HUES48 (cell line): ENCODE data around the gene SCYGR8.

Experiments
- H3K27ac ChIP-seq: one replicate; pipeline ENCODE4 v1.7.0; 2013; ENCODE audit warnings: low read depth, low read length, inconsistent platforms
- H3K27me3 ChIP-seq: 2 replicates; pipeline ENCODE4 v1.6.1; 2013; ENCODE audit warnings: mild to moderate bottlenecking, low read length; ENCODE audit not compliant: control insufficient read depth, insufficient read depth
- H3K36me3 ChIP-seq: 2 replicates; pipeline ENCODE4 v1.6.1; 2013; ENCODE audit warnings: low read length; ENCODE audit not compliant: control insufficient read depth, insufficient read depth
- H3K4me1 ChIP-seq: 2 replicates; pipeline ENCODE4 v1.6.1; 2013; ENCODE audit warnings: mild to moderate bottlenecking, low read length; ENCODE audit not compliant: control insufficient read depth, insufficient read depth
- H3K4me3 ChIP-seq: 2 replicates; pipeline ENCODE4 v1.5.1; 2013; ENCODE audit warnings: mild to moderate bottlenecking, low read depth, low read length
- H3K9ac ChIP-seq: 2 replicates; pipeline ENCODE4 v1.6.1; 2013; ENCODE audit warnings: mild to moderate bottlenecking, low read depth, low read length, moderate library complexity
- H3K9me3 ChIP-seq: 2 replicates; pipeline ENCODE4 v1.6.1; 2013; ENCODE audit warnings: low read length; ENCODE audit not compliant: control insufficient read depth, insufficient read depth

The SCYGR8 gene, protein sequence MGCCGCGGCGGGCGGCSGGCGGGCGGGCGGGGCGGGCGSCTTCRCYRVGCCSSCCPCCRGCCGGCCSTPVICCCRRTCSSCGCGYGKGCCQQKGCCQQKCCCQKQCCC

DNA sequence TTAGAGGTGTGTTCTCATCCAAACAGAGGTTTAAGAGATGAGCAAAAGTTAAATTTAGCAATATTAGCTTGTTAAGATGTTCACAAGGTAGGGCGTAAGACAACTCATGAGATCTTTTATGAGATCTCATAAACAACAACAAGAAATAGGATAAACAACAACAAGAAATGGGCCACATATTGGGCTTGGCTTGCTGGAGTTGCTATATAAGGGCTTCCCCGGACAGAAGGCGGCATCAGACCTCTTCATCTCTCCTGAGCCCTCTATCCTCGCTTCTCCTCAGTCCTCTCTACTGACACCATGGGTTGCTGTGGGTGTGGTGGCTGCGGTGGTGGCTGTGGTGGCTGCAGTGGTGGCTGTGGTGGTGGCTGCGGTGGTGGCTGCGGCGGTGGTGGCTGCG lies at the start of gene SCYGR8:
Gene SCYGR8 (plus strand): TSS at position 301 of the 400 bp plus-strand sequence. CDS start 0 bp downstream, at position 301.
- no peak within 1 kb of the TSS for H3K9ac ChIP-seq
- H3K9me3 ChIP-seq, result no peaks in the 10 kb centered on the region
- no peaks in the 10 kb centered on the region for H3K4me1 ChIP-seq
- no peak within 1 kb of the TSS for H3K4me3 ChIP-seq
- no peaks in the 10 kb centered on the region for H3K36me3 ChIP-seq
- no peak within 1 kb of the TSS for H3K27ac ChIP-seq
- H3K27me3 ChIP-seq, result no peaks in the 10 kb centered on the region

DNA sequence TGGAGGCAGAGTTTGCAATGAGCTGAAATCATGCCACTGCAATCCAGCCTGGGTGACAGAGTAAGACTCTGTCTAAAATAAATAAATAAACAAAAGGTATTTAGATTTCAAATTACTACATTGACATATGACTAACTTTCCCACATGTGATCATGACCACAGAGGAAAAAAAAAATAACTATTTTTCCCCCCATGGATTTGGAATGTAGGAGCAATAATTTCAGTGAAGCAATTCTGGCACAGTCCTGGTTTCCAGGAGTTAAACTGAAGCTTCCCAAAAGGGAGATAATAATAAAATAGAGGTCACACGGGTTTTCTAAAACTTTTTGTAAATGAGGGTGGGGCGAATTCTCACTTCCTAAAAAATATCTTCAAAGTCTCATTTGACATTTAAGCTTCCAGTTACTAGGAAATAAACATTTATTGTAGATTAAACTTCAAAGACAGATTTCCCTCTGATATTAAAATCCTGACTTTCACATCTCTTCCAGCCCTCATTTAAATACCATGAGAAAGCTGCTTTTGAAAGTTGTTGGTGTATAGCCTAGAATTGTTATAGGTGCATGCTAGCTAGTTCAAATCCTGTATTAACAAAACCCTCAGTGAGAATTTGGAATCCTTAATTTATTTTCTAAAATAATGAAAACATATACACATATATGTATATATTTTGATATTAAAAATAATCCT lies 48.6 kb upstream of the SCYGR8 start:
- Histone ChIP-seq H3K27me3 (no peaks in the 10 kb centered on the region), H3K4me1 (no peaks in the 10 kb centered on the region), H3K9ac (no peak overlapping the region), H3K4me3 (no peak overlapping the region), H3K27ac (no peak overlapping the region), H3K9me3 (no peaks in the 10 kb centered on the region), H3K36me3 (no peaks in the 10 kb centered on the region)

DNA sequence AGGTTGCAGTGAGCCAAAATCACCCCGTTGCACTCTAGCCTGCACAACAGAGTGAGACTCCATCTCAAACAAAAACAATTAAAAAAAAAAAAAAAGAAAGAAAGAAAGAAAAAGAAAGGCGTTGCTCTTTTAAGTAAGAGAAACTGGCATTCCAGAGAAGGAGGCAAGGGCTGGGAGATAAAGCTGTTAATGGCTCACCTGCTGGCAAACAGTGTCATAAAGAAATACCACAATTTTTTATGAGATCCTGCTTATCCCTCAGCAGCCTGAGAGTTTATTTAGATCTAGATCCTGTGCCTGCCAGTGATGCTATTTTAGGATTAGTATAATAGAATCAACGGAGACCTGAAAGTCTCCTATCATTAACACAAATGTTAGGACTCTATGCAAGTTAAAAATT lies 44.1 kb upstream of the SCYGR8 start:
- peaks cover 8% of the 10 kb centered on the region; the same call in 1 of the 2 replicates for H3K4me1 ChIP-seq
- H3K9ac ChIP-seq, result no peak overlapping the region
- H3K36me3 ChIP-seq, result no peaks in the 10 kb centered on the region
- no peaks in the 10 kb centered on the region for H3K27me3 ChIP-seq
- H3K4me3 ChIP-seq, result no peak overlapping the region
- H3K27ac ChIP-seq, result no peak overlapping the region
- no peaks in the 10 kb centered on the region for H3K9me3 ChIP-seq

DNA sequence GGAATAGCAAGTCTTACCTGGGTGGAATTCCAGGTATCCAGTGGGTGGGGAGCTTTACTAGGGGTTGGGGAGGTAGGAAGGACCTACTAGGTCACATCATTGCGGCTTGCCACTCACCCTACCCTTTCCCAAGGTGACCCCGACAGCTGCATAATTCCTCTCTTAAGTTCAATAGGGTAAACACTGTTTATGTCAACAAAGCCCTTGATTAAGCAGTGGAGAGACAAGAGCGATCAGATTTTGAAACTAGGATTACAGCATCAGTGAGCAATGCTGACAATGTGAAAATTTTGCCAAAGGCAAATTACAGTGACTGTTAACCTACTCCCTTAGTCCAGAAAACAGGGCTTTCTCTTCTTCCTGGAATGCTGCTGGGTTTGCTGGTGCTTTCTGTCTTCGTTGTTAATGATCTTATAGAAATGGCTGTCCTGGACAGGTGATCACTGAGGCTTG lies 42.4 kb upstream of the SCYGR8 start:
- Histone ChIP-seq H3K4me1 (peaks cover 8% of the 10 kb centered on the region; the same call in 1 of the 2 replicates), H3K4me3 (no peak overlapping the region), H3K27me3 (no peaks in the 10 kb centered on the region)

DNA sequence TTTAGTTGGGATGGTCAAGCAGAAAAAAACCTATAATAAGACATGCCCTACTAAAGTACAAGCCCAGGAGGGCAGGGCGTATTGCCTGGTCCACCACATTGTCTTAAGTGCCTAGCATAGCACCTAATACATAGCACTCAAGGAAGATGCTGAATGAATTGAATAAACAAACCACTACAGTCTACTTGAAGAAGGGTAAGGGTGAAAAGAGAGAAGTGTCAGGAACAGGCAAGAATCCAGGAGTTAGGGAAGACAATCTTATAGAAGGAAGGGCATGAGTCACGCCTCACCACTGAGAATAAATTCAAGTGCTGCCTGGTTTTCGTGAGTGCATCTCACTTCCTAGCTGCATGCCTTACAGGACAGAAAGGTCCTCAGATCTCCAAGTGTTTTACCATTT lies 41.7 kb upstream of the SCYGR8 start:
- no peaks in the 10 kb centered on the region for H3K27me3 ChIP-seq
- H3K36me3 ChIP-seq, result no peaks in the 10 kb centered on the region
- no peak overlapping the region for H3K27ac ChIP-seq
- H3K4me3 ChIP-seq, result no peak overlapping the region
- H3K9ac ChIP-seq, result no peak overlapping the region
- H3K9me3 ChIP-seq, result no peaks in the 10 kb centered on the region
- peaks cover 8% of the 10 kb centered on the region; the same call in 1 of the 2 replicates for H3K4me1 ChIP-seq

More for the DNA sequence above, 42.4 kb upstream of the SCYGR8 start:
- Histone ChIP-seq H3K36me3 (no peaks in the 10 kb centered on the region), H3K27ac (peak overlapping the region; percentile 20), H3K9me3 (no peaks in the 10 kb centered on the region), H3K9ac (no peak overlapping the region)

DNA sequence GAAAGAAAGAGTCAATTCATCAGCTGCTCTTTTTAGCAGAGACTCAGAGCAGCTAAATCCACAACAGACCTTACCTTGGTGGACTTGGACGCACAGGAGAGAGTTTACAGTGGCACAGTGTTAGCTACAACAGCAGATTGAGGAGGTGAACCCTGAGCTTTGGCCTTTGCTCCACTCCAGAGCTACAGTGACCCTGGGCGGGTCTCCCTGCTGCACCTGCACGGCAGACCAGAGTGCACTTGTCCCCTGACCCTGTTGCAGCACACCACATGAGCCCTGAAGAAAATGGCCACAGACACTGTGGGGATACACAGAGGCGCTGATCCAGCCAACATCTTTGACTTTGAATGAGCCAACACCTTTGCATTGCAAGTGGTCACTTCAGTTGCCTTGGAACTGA lies 38.8 kb upstream of the SCYGR8 start:
- no peak overlapping the region for H3K9ac ChIP-seq
- no peak overlapping the region for H3K4me3 ChIP-seq
- peaks cover 8% of the 10 kb centered on the region; the same call in 1 of the 2 replicates for H3K4me1 ChIP-seq
- H3K36me3 ChIP-seq, result no peaks in the 10 kb centered on the region
- H3K9me3 ChIP-seq, result no peaks in the 10 kb centered on the region
- no peaks in the 10 kb centered on the region for H3K27me3 ChIP-seq
- no peak overlapping the region for H3K27ac ChIP-seq

DNA sequence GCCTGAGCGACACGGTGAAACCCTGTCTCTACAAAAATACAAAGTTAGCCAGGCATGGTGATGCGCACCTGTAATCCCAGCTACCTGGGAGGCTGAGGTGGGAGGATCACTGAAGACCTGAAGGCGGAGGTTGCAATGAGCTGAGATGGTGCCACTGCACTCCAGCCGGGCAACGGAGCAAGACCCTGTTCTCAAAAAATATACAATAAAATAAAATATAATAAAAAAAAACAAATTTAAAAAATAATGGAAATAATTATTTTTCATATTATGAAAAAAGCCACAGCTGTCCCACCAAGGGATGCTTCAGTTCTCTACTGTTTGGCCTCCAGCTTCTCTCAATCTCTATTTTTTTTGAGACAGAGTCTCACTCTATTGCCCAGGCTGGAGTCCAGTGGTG lies 38.3 kb upstream of the SCYGR8 start:
- no peak overlapping the region for H3K27ac ChIP-seq

DNA sequence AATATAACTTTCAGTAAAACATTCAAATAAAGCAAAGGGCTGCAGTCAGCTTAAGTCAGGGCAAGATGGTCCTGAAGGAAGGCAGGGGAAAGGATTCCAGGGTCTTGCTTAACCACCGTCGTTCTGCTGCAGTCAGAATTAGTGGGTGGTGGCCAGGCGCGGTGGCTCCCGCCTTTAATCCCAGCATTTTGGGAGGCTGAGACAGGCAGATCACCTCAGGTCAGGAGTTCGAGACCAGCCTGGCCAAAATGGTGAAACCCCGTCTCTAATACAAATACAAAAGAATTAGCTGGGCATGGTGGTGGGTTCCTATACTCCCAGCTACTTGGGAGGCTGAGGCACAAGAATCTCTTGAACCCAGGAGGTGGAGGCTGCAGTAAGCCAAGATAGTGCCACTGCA lies 34.7 kb upstream of the SCYGR8 start:
- no peaks in the 10 kb centered on the region for H3K36me3 ChIP-seq
- H3K9me3 ChIP-seq, result no peaks in the 10 kb centered on the region
- H3K4me1 ChIP-seq, result peaks cover 2% of the 10 kb centered on the region; the same call in 1 of the 2 replicates
- no peak overlapping the region for H3K9ac ChIP-seq
- H3K27ac ChIP-seq, result no peak overlapping the region
- H3K4me3 ChIP-seq, result no peak overlapping the region
- H3K27me3 ChIP-seq, result no peaks in the 10 kb centered on the region

More for the DNA sequence above, 38.3 kb upstream of the SCYGR8 start:
- Histone ChIP-seq H3K27me3 (no peaks in the 10 kb centered on the region), H3K4me3 (no peak overlapping the region), H3K36me3 (no peaks in the 10 kb centered on the region), H3K4me1 (peaks cover 8% of the 10 kb centered on the region; the same call in 1 of the 2 replicates), H3K9me3 (no peaks in the 10 kb centered on the region), H3K9ac (no peak overlapping the region)

DNA sequence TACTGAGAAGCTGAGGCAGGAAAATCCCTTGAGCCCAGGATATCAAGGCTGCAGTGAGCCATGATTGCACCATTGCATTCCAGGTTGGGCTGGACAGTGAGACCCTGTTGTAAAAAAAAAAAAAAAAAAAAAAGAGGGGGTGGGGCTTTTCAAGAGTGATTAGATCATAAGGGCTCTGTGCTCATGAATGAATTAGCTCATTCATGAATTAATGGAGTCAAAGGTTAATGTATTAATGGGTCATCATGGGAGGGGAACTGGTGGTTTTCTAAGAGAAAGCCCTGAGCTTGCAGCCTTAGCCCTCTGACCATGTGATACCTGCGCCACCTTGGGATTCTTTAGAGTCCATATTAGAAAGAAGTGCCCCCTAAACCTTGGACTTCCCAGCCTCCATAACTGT lies 32.4 kb upstream of the SCYGR8 start:
- Histone ChIP-seq H3K27me3 (peaks cover 6% of the 10 kb centered on the region), H3K9ac (no peak overlapping the region), H3K36me3 (no peaks in the 10 kb centered on the region), H3K27ac (no peak overlapping the region), H3K4me1 (peaks cover 18% of the 10 kb centered on the region), H3K4me3 (no peak overlapping the region), H3K9me3 (no peaks in the 10 kb centered on the region)

DNA sequence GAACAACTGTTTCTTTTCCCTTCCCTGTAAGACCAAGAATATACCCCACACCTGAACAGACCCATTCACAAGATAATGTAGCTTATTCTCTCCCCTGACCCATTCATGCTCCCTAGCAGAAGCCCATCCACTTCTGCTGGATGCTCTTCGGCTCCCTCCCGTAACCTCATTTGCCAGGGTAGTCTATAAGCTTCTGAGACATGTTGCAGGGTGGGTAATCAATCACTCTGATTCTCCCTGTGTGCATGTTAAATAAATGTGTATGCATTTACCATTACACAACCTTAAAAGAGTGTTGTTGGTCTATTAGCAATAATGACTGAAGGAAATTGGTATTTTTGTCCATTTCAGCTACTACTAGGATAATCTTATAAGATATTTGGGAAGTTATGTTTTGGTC lies 29.2 kb upstream of the SCYGR8 start:
- no peak overlapping the region for H3K9ac ChIP-seq
- no peaks in the 10 kb centered on the region for H3K9me3 ChIP-seq
- H3K27ac ChIP-seq, result no peak overlapping the region
- H3K4me3 ChIP-seq, result no peak overlapping the region
- H3K4me1 ChIP-seq, result peaks cover 18% of the 10 kb centered on the region
- no peaks in the 10 kb centered on the region for H3K36me3 ChIP-seq
- H3K27me3 ChIP-seq, result peaks cover 6% of the 10 kb centered on the region

DNA sequence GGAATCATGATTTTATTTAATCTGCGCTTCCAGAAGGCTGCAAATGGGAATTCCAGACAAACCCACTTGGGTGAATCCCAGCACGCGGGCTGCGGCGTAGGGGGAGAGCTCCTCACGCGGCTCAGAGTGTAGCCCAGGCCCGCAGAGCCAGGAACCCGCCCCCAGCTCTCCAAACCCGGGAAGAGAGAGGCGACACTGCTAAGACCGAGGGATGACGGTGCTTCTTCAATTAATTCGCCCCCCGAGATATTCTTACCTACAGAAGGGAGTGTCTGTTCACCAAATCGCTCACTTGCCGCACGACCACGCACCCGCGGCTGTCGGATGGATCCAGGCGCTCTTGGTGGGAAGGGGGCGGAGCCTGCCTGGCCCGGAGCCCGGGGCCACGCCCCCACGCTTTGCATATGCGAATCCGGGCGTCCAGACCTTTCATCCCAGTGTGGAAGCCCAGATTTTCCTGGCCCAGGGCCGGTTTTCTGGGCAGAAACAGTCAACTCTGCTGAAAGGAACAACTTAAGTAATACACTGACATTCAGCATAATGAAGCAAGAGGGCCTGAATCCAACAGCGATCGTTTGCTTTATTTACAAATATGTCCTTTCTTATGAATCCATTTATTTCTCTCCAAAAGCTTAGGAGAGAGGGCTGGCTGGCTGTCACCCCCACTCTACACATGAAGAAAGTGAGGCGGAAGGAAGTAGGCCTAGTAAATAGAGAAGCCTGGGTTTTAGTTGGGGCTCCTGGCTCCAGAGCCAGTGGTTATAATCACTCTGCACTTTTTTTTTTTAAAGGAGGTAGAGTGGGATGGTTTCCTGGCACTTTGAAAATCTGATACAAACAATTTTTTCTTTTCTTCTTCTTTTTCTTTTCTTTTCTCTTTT lies 27.8 kb upstream of the SCYGR8 start, which contains the start of gene SLC19A3:
Gene SLC19A3 (minus strand): TSS at position 342 of the 881 bp plus-strand sequence. CDS start 15,710 bp downstream, outside the sequence.
- Histone ChIP-seq H3K9me3 (no peaks in the 10 kb centered on the region), H3K4me1 (peaks cover 18% of the 10 kb centered on the region), H3K9ac (no peak within 1 kb of the TSS), H3K27ac (peak within 1 kb of the TSS; percentile 35), H3K4me3 (peak within 1 kb of the TSS; percentile 70), H3K36me3 (no peaks in the 10 kb centered on the region), H3K27me3 (peaks cover 6% of the 10 kb centered on the region)
